ENCODE measurements around the gene DACT1. TPM values are rescaled to one million over a fixed set of nuclear protein-coding genes. Genes with fewer than 3 reads are reported as not detected.

DACT1 gene
- total RNA-seq, 1 experiment from 2014 or later, result 4.4 TPM

GRCh38 chr14:58599707-58600106, 38.1 kb upstream of the DACT1 start:
- no peaks in the 10 kb centered on the region for H3K9me3 Mint-ChIP-seq
- H4K5ac ChIP-seq (ENCODE audit: insufficient read length, low read depth, low read length), result no peak overlapping the region
- no peak overlapping the region for H2BK20ac ChIP-seq (ENCODE audit: low read depth, low read length, poor library complexity, severe bottlenecking)
- no peaks in the 10 kb centered on the region for H3K23me2 ChIP-seq (ENCODE audit: insufficient read length, low read depth, low read length, poor library complexity, severe bottlenecking)
- H3K4me1 ChIP-seq (ENCODE audit: insufficient read depth, low read length), result no peaks in the 10 kb centered on the region; the same call in 1 of the 2 replicates
- no peak overlapping the region for H4K8ac ChIP-seq (replicated peaks; ENCODE audit: insufficient read length, low read depth, low read length)
- H3K9ac ChIP-seq (ENCODE audit: extremely low read depth, insufficient read length, low read length), result no peak overlapping the region
- H3K4me2 ChIP-seq (ENCODE audit: insufficient read depth, insufficient read length, low read length), result no peak overlapping the region
- H3K36me3 Mint-ChIP-seq (ENCODE audit: insufficient read depth in 1 of 3, low read depth in 3 of 3), result no peaks in the 10 kb centered on the region; a peak in 1 of 7 replicates
- H3K9me3 ChIP-seq (ENCODE audit: control insufficient read depth, low read depth, low read length), result no peaks in the 10 kb centered on the region
- no peak overlapping the region for H3K18ac ChIP-seq (ENCODE audit: insufficient read length, low read depth, low read length)
- no peak overlapping the region for H2BK5ac ChIP-seq (ENCODE audit: insufficient read length, low read length)
- H3K79me1 ChIP-seq (ENCODE audit: insufficient read depth, low read depth, low read length, poor library complexity, severe bottlenecking), result no peaks in the 10 kb centered on the region
- no peaks in the 10 kb centered on the region for H3K79me2 ChIP-seq (ENCODE audit: insufficient read depth, low read length)
- TF ChIP-seq CTCF (conservative IDR thresholded peaks at IDR 0.05), result no peak
- H3T11ph ChIP-seq (ENCODE audit: low read length), result no peak overlapping the region
- H3K4me1 Mint-ChIP-seq, result peaks cover 9 to 11% of the 10 kb centered on the region in 2 experiments; a peak in 2 of 4 replicates
- H3K14ac ChIP-seq (ENCODE audit: insufficient read depth, low read length), result no peak overlapping the region
- H3K27me3 Mint-ChIP-seq (ENCODE audit: low read depth), result no peaks in the 10 kb centered on the region
- H3K27ac Mint-ChIP-seq, result no peak overlapping the region; a peak in 1 of 7 replicates
- H2BK120ac ChIP-seq (ENCODE audit: low read depth, low read length, poor library complexity, severe bottlenecking), result no peak overlapping the region
- no peaks in the 10 kb centered on the region for H3K27me3 ChIP-seq (ENCODE audit: insufficient read depth, low read length)
- no peak overlapping the region for H2BK12ac ChIP-seq (ENCODE audit: insufficient read length, low read depth, low read length)
- no peak overlapping the region for H3K56ac ChIP-seq (ENCODE audit: insufficient read length, low read depth, low read length)
- no peak overlapping the region for H4K91ac ChIP-seq (ENCODE audit: insufficient read length, low read depth, low read length)
- no peak overlapping the region for H3K4me3 Mint-ChIP-seq
- H3K4ac ChIP-seq (ENCODE audit: low read depth, low read length), result no peak overlapping the region
- H2AK5ac ChIP-seq (ENCODE audit: insufficient read length, low read length), result no peak overlapping the region
- H2BK15ac ChIP-seq (ENCODE audit: low read depth, low read length), result no peak overlapping the region
- H3K23ac ChIP-seq (ENCODE audit: insufficient read length, low read depth, low read length), result no peak overlapping the region
- no peak for DNase-seq
- no peaks in the 10 kb centered on the region for H4K20me1 ChIP-seq (ENCODE audit: control insufficient read depth, insufficient read depth, insufficient read length)
- no peak overlapping the region for H2AFZ ChIP-seq (ENCODE audit: low read length)
- no peak overlapping the region for H3K27ac ChIP-seq (ENCODE audit: insufficient read length, low read depth, low read length)
- WGBS (ENCODE audit: extremely low coverage, insufficient read length, low lambda C conversion rate), result no CpG with 5 or more reads among the region's 2 CpGs
